Kasumi-1 (cell line): ENCODE results near the gene NEMP1.
A peak's percentile ranks its signal among the peaks of the same experiment; 100 is the strongest.
"Not testable (repeated sequence)": the region's sequence is repeated elsewhere in the genome, so short reads cannot be mapped to it uniquely, and the experiment has no call there.

ENCODE experiments used
- DNase-seq, 2 experiments: peaks; one replicate each; lab custom pipeline; 2025; lab: John Stamatoyannopoulos, UW

Gene NEMP1

GRCh38 chr12:57027011-57027804 lies 51.4 kb downstream of the NEMP1 start:
- DNase-seq, result no peak

GRCh38 chr12:57025196-57025595 lies 53.4 kb downstream of the NEMP1 start:
- no peak for DNase-seq

DNA sequence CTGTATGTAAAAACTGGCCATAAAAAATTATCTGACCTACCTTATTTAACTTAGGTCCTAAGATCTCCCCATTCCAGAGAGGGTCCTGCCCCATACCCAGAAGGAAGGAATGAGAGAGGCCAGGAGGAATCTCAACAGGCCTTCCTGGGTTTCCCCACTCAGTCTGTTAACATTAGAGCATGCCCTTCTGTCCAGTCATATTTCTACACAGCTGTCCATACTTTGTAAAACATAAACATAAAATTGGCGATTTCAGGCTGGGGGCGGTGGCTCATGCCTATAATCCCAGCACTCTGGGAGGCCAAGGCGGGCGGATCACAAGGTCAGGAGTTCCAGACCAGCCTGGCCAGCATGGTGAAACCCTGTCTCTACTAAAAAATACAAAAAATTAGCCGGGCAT lies 56.3 kb downstream of the NEMP1 start:
- DNase-seq, result not testable (repeated sequence)

GRCh38 chr12:57019983-57020719 lies 58.4 kb downstream of the NEMP1 start:
- DNase-seq, result no peak

DNA sequence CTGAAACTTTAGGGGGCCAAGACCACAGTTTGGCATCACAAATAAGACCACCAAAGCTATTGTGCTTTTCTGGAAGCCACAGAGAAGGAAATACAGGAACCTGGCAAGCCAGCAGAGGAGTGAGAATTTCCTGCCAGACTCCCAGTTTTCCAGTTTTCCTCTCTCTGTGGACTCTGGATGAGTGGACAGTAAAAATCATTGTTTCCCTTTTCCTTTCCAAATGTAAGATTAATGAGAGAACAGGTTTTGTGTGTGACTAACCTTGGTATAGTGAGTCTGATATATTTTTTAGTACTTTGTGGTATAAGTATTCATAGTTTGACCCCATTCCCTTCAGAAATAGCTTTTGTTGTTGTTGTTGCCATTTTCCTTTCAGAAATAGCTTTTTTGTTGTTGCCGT lies 59.7 kb downstream of the NEMP1 start:
- no peak for DNase-seq

DNA sequence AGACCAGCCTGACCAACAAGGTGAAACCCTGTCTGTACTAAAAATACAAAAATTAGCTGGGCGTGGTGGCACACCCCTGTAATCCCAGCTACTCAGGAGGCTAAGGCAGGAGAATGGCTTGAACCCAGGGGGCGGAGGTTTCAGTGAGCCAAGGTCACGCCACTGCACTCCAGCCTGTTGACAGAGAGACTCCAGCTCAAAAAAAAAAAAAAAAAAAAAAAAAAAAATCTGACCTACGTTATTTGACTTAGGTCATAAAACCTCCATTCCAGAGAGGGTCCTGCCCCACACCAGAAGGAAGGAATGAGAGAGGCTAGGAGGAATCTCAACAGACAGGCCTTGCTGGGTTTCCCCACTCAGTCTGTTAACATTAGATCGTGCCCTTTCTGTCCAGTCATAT lies 60.2 kb downstream of the NEMP1 start:
- not testable (repeated sequence) for DNase-seq

DNA sequence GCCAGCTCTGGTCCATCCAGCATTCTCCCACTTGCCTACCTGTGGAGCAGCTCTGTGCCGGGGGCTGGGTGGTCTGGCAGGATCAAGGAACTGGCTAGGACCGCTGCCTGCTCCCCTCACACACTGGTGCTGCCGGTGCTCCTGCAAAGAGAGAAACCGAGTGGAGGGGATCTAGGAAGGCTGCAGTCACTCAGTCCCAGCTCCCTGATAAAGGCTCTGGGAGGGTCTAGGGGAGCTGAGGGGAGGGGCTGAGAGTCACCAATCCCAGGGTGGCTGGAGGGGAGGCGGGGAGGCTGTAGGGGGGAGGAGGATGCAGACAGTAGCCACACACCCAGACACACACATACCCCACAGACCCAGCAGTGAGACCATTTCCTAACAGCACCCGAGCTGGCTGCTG lies 62.2 kb downstream of the NEMP1 start, which contains the start of gene TAC3:
TAC3 (minus strand) TSS at position 182 of the 400 bp plus-strand sequence. CDS start 732 bp downstream, outside the sequence.
- no peak for DNase-seq

DNA sequence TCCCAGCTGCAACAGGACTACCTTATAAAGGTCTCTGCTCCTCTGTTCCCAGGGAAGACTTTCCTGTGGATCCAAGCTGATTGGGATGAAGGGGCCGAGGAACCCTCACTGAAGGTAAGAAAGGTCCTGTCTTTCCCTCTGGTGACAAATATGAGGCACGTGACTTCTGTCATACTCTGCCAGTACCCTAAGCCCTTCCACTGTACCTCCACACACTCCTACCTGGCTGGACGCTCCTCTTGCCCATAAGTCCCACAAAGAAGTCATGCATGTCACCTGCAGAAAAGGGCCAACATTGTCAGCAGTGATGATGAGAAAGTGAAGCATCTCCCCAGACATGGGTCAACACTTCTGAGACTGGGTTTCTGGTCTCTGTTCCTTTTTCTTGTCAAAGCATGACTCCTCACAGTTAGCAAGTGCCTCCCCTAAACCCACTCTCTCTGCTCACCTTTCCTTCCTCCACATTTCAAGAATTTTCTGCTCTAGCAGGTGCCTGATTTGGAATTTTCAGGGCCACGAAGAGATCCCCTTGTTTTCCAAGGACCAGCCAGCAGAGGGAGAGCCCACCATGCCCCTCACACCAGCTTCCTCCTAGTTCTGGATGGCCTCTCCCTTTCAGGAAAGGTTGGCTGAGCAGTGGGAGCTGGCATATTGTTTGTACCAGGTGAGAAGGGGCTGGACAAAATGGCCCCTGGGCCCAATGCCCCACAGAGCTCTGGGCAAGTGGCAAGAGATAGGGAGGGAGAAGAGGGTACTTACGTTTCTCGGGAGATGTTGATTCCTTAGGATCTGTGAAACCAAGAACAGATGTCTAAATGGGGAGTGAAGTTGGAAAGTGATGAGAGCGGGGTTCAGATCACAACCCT lies 65.8 kb downstream of the NEMP1 start:
- DNase-seq, result no peak

- DNase-seq, result no peak
These were observed 66.9 kb downstream of the NEMP1 start for GRCh38 chr12:57011438-57012424.

GRCh38 chr12:57010627-57011247 lies 67.9 kb downstream of the NEMP1 start:
- DNase-seq, result no peak

GRCh38 chr12:57009949-57010626 lies 68.5 kb downstream of the NEMP1 start:
- DNase-seq, result no peak

DNA sequence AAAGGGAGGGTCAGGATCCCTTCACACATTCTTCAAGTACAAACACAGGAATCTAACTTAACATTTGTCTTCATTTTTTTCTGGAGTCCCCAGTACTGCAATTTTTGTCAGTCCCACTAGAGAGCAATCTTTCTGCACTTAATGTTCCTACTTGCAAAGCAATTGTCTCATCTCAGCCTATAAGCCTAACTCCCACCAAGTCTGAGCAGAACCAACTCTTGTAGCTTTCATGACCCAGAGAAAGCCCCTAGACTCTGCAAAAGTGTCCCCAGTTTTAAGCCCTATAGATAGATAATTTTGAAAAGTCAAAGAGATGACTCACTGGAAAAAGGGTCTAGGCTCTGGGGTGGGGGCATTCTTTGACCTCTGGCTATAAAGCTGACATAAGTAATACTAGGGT lies 70.4 kb downstream of the NEMP1 start:
- peak; percentile 89 to 96 for DNase-seq

DNA sequence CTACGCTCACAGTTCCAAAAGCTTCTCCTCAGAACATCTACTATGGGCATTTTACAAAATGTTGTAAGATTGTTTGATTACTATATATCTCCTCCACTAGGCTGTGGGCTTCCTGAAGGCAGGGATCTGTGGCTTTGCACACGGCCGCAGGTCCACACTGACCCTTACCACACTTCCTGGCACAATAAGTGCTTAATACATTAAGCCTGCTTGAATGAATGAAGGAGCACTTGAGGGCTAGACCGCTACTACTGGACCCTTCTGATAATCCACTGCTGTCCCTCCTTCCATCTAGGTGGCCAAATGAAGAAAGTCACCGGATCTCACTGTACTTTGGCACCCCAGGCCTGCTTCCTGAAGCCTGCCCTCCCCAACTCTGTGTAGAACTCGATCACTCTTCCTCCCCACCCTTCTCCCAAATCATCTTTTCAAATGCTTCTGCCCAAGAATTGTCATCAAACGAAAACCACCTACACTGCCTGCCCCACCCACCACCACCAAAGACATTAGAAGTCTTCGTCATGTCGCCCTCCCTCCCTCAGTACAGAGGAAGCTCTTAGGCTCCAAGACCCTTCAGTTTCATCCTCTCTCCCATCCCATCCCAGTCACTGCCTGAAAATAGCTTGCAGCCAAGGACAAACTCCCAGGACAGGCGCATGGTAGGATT lies 71.6 kb downstream of the NEMP1 start:
- DNase-seq, result no peak

- peak; percentile 52 to 70 for DNase-seq
These were observed 72.4 kb downstream of the NEMP1 start, which contains the start of gene ZBTB39 for GRCh38 chr12:57005980-57006808. Gene ZBTB39, minus strand, starts transcription at chr12:57006546. Its CDS starts 1,629 bp downstream, at chr12:57004917.
